Muscle layer of duodenum (tissue), 2 donors: ENCODE measurements around the gene MED19.

ENCODE experiments used
- H3K27ac ChIP-seq: one replicate; pipeline ENCODE4 v1.7.0; 2013; ENCODE audit warnings: mild to moderate bottlenecking, low read length
- H3K27me3 ChIP-seq: one replicate; pipeline ENCODE4 v1.7.0; 2013; ENCODE audit warnings: low read depth, mild to moderate bottlenecking, control low read depth, low read length
- H3K36me3 ChIP-seq, 2 donors: one replicate each; pipeline ENCODE4 v1.7.0; 2013; ENCODE audit warnings: low read length in 2 of 2, control low read depth in 1 of 2, mild to moderate bottlenecking in 1 of 2; ENCODE audit not compliant: insufficient read depth in 2 of 2, control insufficient read depth in 1 of 2
- H3K4me1 ChIP-seq, 2 donors: one replicate each; pipeline ENCODE4 v1.7.0; 2013; ENCODE audit warnings: low read length in 2 of 2, mild to moderate bottlenecking in 2 of 2, control low read depth in 1 of 2, moderate library complexity in 1 of 2; ENCODE audit not compliant: insufficient read depth in 2 of 2, control insufficient read depth in 1 of 2
- H3K4me3 ChIP-seq, 2 donors: one replicate each; pipeline ENCODE4 v1.7.0; 2013; ENCODE audit warnings: low read length in 2 of 2, low read depth in 1 of 2, mild to moderate bottlenecking in 1 of 2
- H3K9me3 ChIP-seq, 2 donors: one replicate each; pipeline ENCODE4 v1.7.0; 2013; ENCODE audit warnings: low read length in 2 of 2, control low read depth in 1 of 2, mild to moderate bottlenecking in 1 of 2; ENCODE audit not compliant: control insufficient read depth in 1 of 2
- donor health status: healthy.

Gene MED19

GRCh38 chr11:57711414-57712255 lies at the start of gene MED19:
Gene MED19 (minus strand): TSS chr11:57712215. CDS start chr11:57712179, 36 bp downstream.
- H3K4me3 ChIP-seq = peak within 1 kb of the TSS; percentile 97 to 99
- no peaks in the 10 kb centered on the region for H3K36me3 ChIP-seq
- no peaks in the 10 kb centered on the region for H3K27me3 ChIP-seq
- H3K4me1 ChIP-seq = peaks cover 19 to 35% of the 10 kb centered on the region in 2 donors
- no peaks in the 10 kb centered on the region for H3K9me3 ChIP-seq
- H3K27ac ChIP-seq = peak within 1 kb of the TSS; percentile 88

GRCh38 chr11:57758174-57758573 lies 46.2 kb upstream of the MED19 start:
- no peak overlapping the region for H3K27ac ChIP-seq
- no peaks in the 10 kb centered on the region for H3K27me3 ChIP-seq
- H3K9me3 ChIP-seq = no peaks in the 10 kb centered on the region
- H3K36me3 ChIP-seq = no peaks in the 10 kb centered on the region
- no peaks in the 10 kb centered on the region for H3K4me1 ChIP-seq
- H3K4me3 ChIP-seq = no peak overlapping the region

GRCh38 chr11:57752954-57753353 lies 40.9 kb upstream of the MED19 start:
- no peaks in the 10 kb centered on the region for H3K9me3 ChIP-seq
- no peaks in the 10 kb centered on the region for H3K27me3 ChIP-seq
- no peak overlapping the region for H3K27ac ChIP-seq
- H3K4me3 ChIP-seq = no peak overlapping the region
- no peaks in the 10 kb centered on the region for H3K36me3 ChIP-seq
- no peaks in the 10 kb centered on the region for H3K4me1 ChIP-seq

GRCh38 chr11:57751676-57752253 lies 39.8 kb upstream of the MED19 start, which contains the start of gene BTBD18:
Gene BTBD18 (minus strand): TSS chr11:57751819. CDS start chr11:57751188, 631 bp downstream.
- H3K36me3 ChIP-seq = peaks cover 0 to 5% of the 10 kb centered on the region in 2 donors
- H3K27me3 ChIP-seq = no peaks in the 10 kb centered on the region
- no peak within 1 kb of the TSS for H3K4me3 ChIP-seq
- no peaks in the 10 kb centered on the region for H3K9me3 ChIP-seq
- H3K27ac ChIP-seq = no peak within 1 kb of the TSS
- no peaks in the 10 kb centered on the region for H3K4me1 ChIP-seq

GRCh38 chr11:57751176-57751575 lies 39.2 kb upstream of the MED19 start:
- H3K27me3 ChIP-seq = no peaks in the 10 kb centered on the region
- no peaks in the 10 kb centered on the region for H3K4me1 ChIP-seq
- H3K36me3 ChIP-seq = peaks cover 0 to 5% of the 10 kb centered on the region in 2 donors
- H3K9me3 ChIP-seq = no peaks in the 10 kb centered on the region
- no peak overlapping the region for H3K4me3 ChIP-seq
- no peak overlapping the region for H3K27ac ChIP-seq

- peaks cover 10 to 17% of the 10 kb centered on the region in 2 donors for H3K4me1 ChIP-seq
- peaks cover 19 to 20% of the 10 kb centered on the region in 2 donors for H3K36me3 ChIP-seq
- no peak overlapping the region for H3K4me3 ChIP-seq
- H3K27me3 ChIP-seq = no peaks in the 10 kb centered on the region
- H3K9me3 ChIP-seq = no peaks in the 10 kb centered on the region
- H3K27ac ChIP-seq = no peak overlapping the region
Observed at GRCh38 chr11:57746920-57747319, 34.9 kb upstream of the MED19 start.

GRCh38 chr11:57745206-57745605 lies 33.2 kb upstream of the MED19 start:
- Histone ChIP-seq H3K27me3 (no peaks in the 10 kb centered on the region), H3K36me3 (peaks cover 19 to 20% of the 10 kb centered on the region in 2 donors), H3K4me3 (no peak overlapping the region), H3K9me3 (no peaks in the 10 kb centered on the region), H3K27ac (no peak overlapping the region), H3K4me1 (peaks cover 10 to 17% of the 10 kb centered on the region in 2 donors)

- H3K4me3 ChIP-seq = no peak overlapping the region
- no peak overlapping the region for H3K27ac ChIP-seq
- H3K36me3 ChIP-seq = peaks cover 20 to 23% of the 10 kb centered on the region in 2 donors
- H3K4me1 ChIP-seq = peaks cover 10 to 17% of the 10 kb centered on the region in 2 donors
- no peaks in the 10 kb centered on the region for H3K9me3 ChIP-seq
- no peaks in the 10 kb centered on the region for H3K27me3 ChIP-seq
Observed at GRCh38 chr11:57744357-57744756, 32.3 kb upstream of the MED19 start.

- peaks cover 10 to 17% of the 10 kb centered on the region in 2 donors for H3K4me1 ChIP-seq
- no peaks in the 10 kb centered on the region for H3K9me3 ChIP-seq
- H3K27me3 ChIP-seq = no peaks in the 10 kb centered on the region
- peak overlapping the region; percentile 82 to 97 for H3K4me3 ChIP-seq
- H3K36me3 ChIP-seq = peaks cover 29 to 45% of the 10 kb centered on the region in 2 donors
- peak overlapping the region; percentile 94 for H3K27ac ChIP-seq
Observed at GRCh38 chr11:57742087-57742452, 30.1 kb upstream of the MED19 start.

- Histone ChIP-seq H3K4me1 (peaks cover 10 to 17% of the 10 kb centered on the region in 2 donors), H3K9me3 (no peaks in the 10 kb centered on the region), H3K4me3 (peak within 1 kb of the TSS; percentile 82 to 97), H3K27me3 (no peaks in the 10 kb centered on the region), H3K36me3 (peaks cover 27 to 46% of the 10 kb centered on the region in 2 donors), H3K27ac (peak within 1 kb of the TSS; percentile 94)
Observed at GRCh38 chr11:57741132-57742086, 29.4 kb upstream of the MED19 start, which contains the start of gene SELENOH. Gene SELENOH (plus strand): TSS chr11:57741491. CDS start chr11:57741596, 105 bp downstream.
